ENCODE results near the gene FBXW9.
"Not testable (repeated sequence)": the region's sequence is repeated elsewhere in the genome, so short reads cannot be mapped to it uniquely, and the experiment has no call there.

The FBXW9 gene

GRCh38 chr19:12680034-12680433 is 16.4 kb downstream of the FBXW9 start:
- DNase-seq (ENCODE audit: low read depth), result no peak

GRCh38 chr19:12678039-12678438 is 18.4 kb downstream of the FBXW9 start:
- DNase-seq (ENCODE audit: low read depth), result not testable (repeated sequence)

- DNase-seq (ENCODE audit: low read depth), result no peak
These were observed 19.5 kb downstream of the FBXW9 start for GRCh38 chr19:12676928-12677327.

- peak; percentile 68 for DNase-seq (ENCODE audit: low read depth)
These were observed 20.0 kb downstream of the FBXW9 start for GRCh38 chr19:12676384-12676792.

GRCh38 chr19:12675940-12676339 is 20.5 kb downstream of the FBXW9 start:
- DNase-seq (ENCODE audit: low read depth), result no peak

- DNase-seq (ENCODE audit: low read depth), result no peak
These were observed 21.0 kb downstream of the FBXW9 start for GRCh38 chr19:12675399-12675798.

GRCh38 chr19:12672744-12673143 is 23.7 kb downstream of the FBXW9 start:
- no peak for DNase-seq (ENCODE audit: low read depth)

- no peak for DNase-seq (ENCODE audit: low read depth)
These were observed 26.1 kb downstream of the FBXW9 start for GRCh38 chr19:12670159-12670928.

- DNase-seq (ENCODE audit: low read depth), result peak; percentile 87
These were observed 26.9 kb downstream of the FBXW9 start for GRCh38 chr19:12669270-12670158.

GRCh38 chr19:12668932-12669269 is 27.5 kb downstream of the FBXW9 start:
- DNase-seq (ENCODE audit: low read depth), result peak; percentile 88

- no peak for DNase-seq (ENCODE audit: low read depth)
These were observed 28.1 kb downstream of the FBXW9 start for GRCh38 chr19:12668346-12668745.

GRCh38 chr19:12667731-12668302 is 28.6 kb downstream of the FBXW9 start:
- no peak for DNase-seq (ENCODE audit: low read depth)

GRCh38 chr19:12666265-12667048 is 30.0 kb downstream of the FBXW9 start, which contains the start of the genes MAN2B1 and WDR83:
MAN2B1 (minus strand) TSS chr19:12666742; CDS start chr19:12666701, 41 bp downstream.
WDR83 (plus strand) TSS chr19:12666807; CDS start chr19:12669791, 2,984 bp downstream.
- peak; percentile 69 for DNase-seq (ENCODE audit: low read depth)

- DNase-seq (ENCODE audit: low read depth), result no peak
These were observed 30.7 kb downstream of the FBXW9 start for GRCh38 chr19:12665671-12666264.

GRCh38 chr19:12665281-12665573 is 31.2 kb downstream of the FBXW9 start:
- no peak for DNase-seq (ENCODE audit: low read depth)

- DNase-seq (ENCODE audit: low read depth), result no peak
These were observed 31.8 kb downstream of the FBXW9 start for GRCh38 chr19:12664406-12665280.

- DNase-seq (ENCODE audit: low read depth), result no peak
These were observed 35.5 kb downstream of the FBXW9 start for GRCh38 chr19:12660980-12661379.

GRCh38 chr19:12657966-12658365 is 38.5 kb downstream of the FBXW9 start:
- no peak for DNase-seq (ENCODE audit: low read depth)

- DNase-seq (ENCODE audit: low read depth), result no peak
These were observed 39.4 kb downstream of the FBXW9 start for GRCh38 chr19:12656899-12657571.

- DNase-seq (ENCODE audit: low read depth), result no peak
These were observed 40.9 kb downstream of the FBXW9 start for GRCh38 chr19:12655546-12655945.

All from iris pigment epithelial cell (primary cell).